HepG2 (cell line): ENCODE data around the gene KCNE4. TPM values are rescaled to one million over a fixed set of nuclear protein-coding genes. Genes with fewer than 3 reads are reported as not detected.

Experiments
- ATAC-seq: fragments of 200-7000 bp; cut with Tn5 transposase; 3 replicates; pipeline ENCODE4 v1.9.1; 2020; ENCODE audit warnings: mild to moderate bottlenecking, moderate library complexity
- BruUV-seq: library from RNA; stranded (reverse); fragments of 400-500 nt; replicated peaks from 2 replicates; lab custom pipeline; 2021; lab: Mats Ljungman, UMichigan
- CTCF ChIA-PET: fragments of 300-600 bp; formaldehyde crosslinking; extraction: SDS; loops from one replicate; lab custom pipeline; 2021; ENCODE audit warnings: low total read pairs, inconsistent platforms, low intra/inter-chr PET ratio; lab: Yijun Ruan, JAX
- POLR2A ChIA-PET: fragments of 350-600 bp; sonication (Branson Sonifier 250); formaldehyde crosslinking; loops from one replicate; lab custom pipeline; 2020; ENCODE audit warnings: antibody characterized with exemption, inconsistent platforms; lab: Yijun Ruan, JAX
- DNase-seq: peaks from one replicate; pipeline ENCODE4 v3.0.0-alpha.2; 2015; ENCODE audit warnings: low spot score
- FAIRE-seq: peaks from 3 replicates; lab custom pipeline; 2011; peaks lifted over from hg19 to GRCh38; lab: Jason Lieb, UNC
- H2AFZ ChIP-seq: one replicate; pipeline ENCODE4 v1.6.1; 2011; ENCODE audit warnings: low read length, inconsistent platforms
- H3K27ac ChIP-seq: fragments of 300-600 bp; 3 replicates; pipeline ENCODE4 v1.8.0; 2011; ENCODE audit warnings: mixed run types, mild to moderate bottlenecking, mixed read lengths, low read length, inconsistent platforms; ENCODE audit not compliant: insufficient read depth; ENCODE audit errors: extremely low read length
- H3K27me3 ChIP-seq, 2 experiments: fragments of 200-600 bp in 1 of 2; 2 replicates in 1 of 2; 3 replicates in 1 of 2; pipeline versions ENCODE4 v1.6.0 to v1.8.0; 2011; ENCODE audit warnings: low read length in 2 of 2, mild to moderate bottlenecking in 2 of 2, moderate library complexity in 2 of 2, inconsistent platforms in 1 of 2; ENCODE audit not compliant: insufficient read depth in 2 of 2, control insufficient read depth in 1 of 2
- H3K36me3 ChIP-seq, 2 experiments: fragments of 200-600 bp in 1 of 2; replicated peaks in 1 of 2; 2 replicates in 1 of 2; 3 replicates in 1 of 2; pipeline versions ENCODE4 v1.5.1 to v1.8.0; 2011; ENCODE audit warnings: low read length in 2 of 2, inconsistent platforms in 1 of 2; ENCODE audit not compliant: insufficient read depth in 2 of 2, control insufficient read depth in 1 of 2
- H3K4me1 ChIP-seq: 2 replicates; pipeline ENCODE4 v1.5.1; 2012; ENCODE audit warnings: low read length, inconsistent platforms; ENCODE audit not compliant: insufficient read depth
- H3K4me2 ChIP-seq: 2 replicates; pipeline ENCODE4 v1.6.0; 2011; ENCODE audit warnings: low read depth, low read length, inconsistent platforms
- H3K4me3 ChIP-seq, 3 experiments: fragments of 200-600 bp in 1 of 3; sonication (generic), shearing (Covaris generic) in 1 of 3; replicated peaks in 1 of 3; 2 replicates each; pipeline ENCODE4 v1.5.1; 2011 to 2016; ENCODE audit warnings: low read length in 3 of 3, inconsistent platforms in 2 of 3, low read depth in 2 of 3, mild to moderate bottlenecking in 2 of 3, control low read depth in 1 of 3, mixed read lengths in 1 of 3; ENCODE audit not compliant: insufficient read depth in 1 of 3
- H3K79me2 ChIP-seq: one replicate; pipeline ENCODE4 v1.6.1; 2011; ENCODE audit warnings: low read length, inconsistent platforms; ENCODE audit not compliant: insufficient read depth
- H3K9ac ChIP-seq: 2 replicates; pipeline ENCODE4 v1.6.0; 2011; ENCODE audit warnings: mild to moderate bottlenecking, low read depth, low read length, inconsistent platforms; ENCODE audit not compliant: insufficient read depth
- H3K9me3 ChIP-seq: 2 replicates; pipeline ENCODE4 v1.5.1; 2012; ENCODE audit warnings: mild to moderate bottlenecking, low read length
- H4K20me1 ChIP-seq: 2 replicates; pipeline ENCODE4 v1.6.0; 2011; ENCODE audit warnings: inconsistent platforms, mild to moderate bottlenecking, low read length, moderate library complexity; ENCODE audit not compliant: insufficient read depth
- EED ChIP-seq: sonication (generic); formaldehyde crosslinking; IDR thresholded peaks from 2 replicates; pipeline ENCODE4 v1.5.0; 2020; ENCODE audit warnings: mild to moderate bottlenecking, missing genetic modification reagents
- FOXA1 ChIP-seq, 2 experiments: fragments of 450-650 bp in 1 of 2; sonication (generic) in 1 of 2; formaldehyde crosslinking in 1 of 2; IDR thresholded peaks; 2 replicates each; pipeline versions ENCODE4 v1.4.0 to v1.6.1; 2016 to 2020; ENCODE audit warnings: missing genetic modification reagents in 1 of 2
- NFIB ChIP-seq: sonication (generic); formaldehyde crosslinking; IDR thresholded peaks from 2 replicates; pipeline ENCODE4 v1.9.0; 2021; ENCODE audit warnings: missing genetic modification reagents, mild to moderate bottlenecking, borderline replicate concordance
- ZNF101 ChIP-seq: sonication (generic); formaldehyde crosslinking; IDR thresholded peaks from 2 replicates; pipeline ENCODE4 v1.4.0; 2020; ENCODE audit warnings: mild to moderate bottlenecking, low read depth, missing genetic modification reagents, borderline replicate concordance
- ZNF431 ChIP-seq: sonication (generic); formaldehyde crosslinking; IDR thresholded peaks from 2 replicates; pipeline ENCODE4 v1.9.0; 2022; ENCODE audit warnings: missing genetic modification reagents, low read depth, mild to moderate bottlenecking, borderline replicate concordance
- ZNF549 ChIP-seq: sonication (generic); formaldehyde crosslinking; IDR thresholded peaks from 2 replicates; pipeline ENCODE4 v1.5.0; 2020; ENCODE audit warnings: missing genetic modification reagents
- ZNF768 ChIP-seq: sonication (generic); formaldehyde crosslinking; IDR thresholded peaks from 2 replicates; pipeline ENCODE4 v1.4.0; 2020; ENCODE audit warnings: missing genetic modification reagents
- WGBS: methylation state at CpG from one replicate; pipeline ENCODE4 v1.1.6; 2017; ENCODE audit warnings: low lambda C conversion rate; 5-methylcytosine and 5-hydroxymethylcytosine counted together
- in situ Hi-C: cut with HindIII; loops from 2 replicates; pipeline ENCODE4 v1.10.0; 2017; ENCODE audit warnings: low pct_unique_long_range_greater_than_20kb; ENCODE audit not compliant: extremely low pct_ligation_motif_present
- intact Hi-C: fragments of 100-400 bp; cut with micrococcal nuclease; formaldehyde crosslinking; loops from one replicate; pipeline ENCODE4 v1.10.0; 2022; ENCODE audit not compliant: unreplicated experiment
- polyA plus RNA-seq, 8 experiments: library from polyadenylated mRNA; depleted of rRNA in 3 of 8; stranded (reverse) in 7 of 8; unstranded in 1 of 8; fragments of >200 nt; fragmentation: Illumina TruSeq in 4 of 8; extraction: Trizol in 4 of 8; gene quantifications; 2 replicates each; pipeline versions ENCODE4 v1.2.1 to v1.2.3, GENCODE V29; 2011 to 2016; ENCODE audit warnings: low read depth in 4 of 8, missing spikeins in 1 of 8, mixed read lengths in 1 of 8; ENCODE audit not compliant: insufficient read depth in 1 of 8
- total RNA-seq, 5 experiments: library from RNA; depleted of rRNA; stranded (reverse); fragments of >200 nt; fragmentation: Illumina TruSeq; extraction: Trizol; gene quantifications; 2 replicates each; pipeline ENCODE4 v1.2.3, GENCODE V29; 2016; ENCODE audit warnings: low read depth in 1 of 5
- TF ChIP-seq, protein P1 (sequence below): sonication (generic); formaldehyde crosslinking; IDR thresholded peaks from 2 replicates; pipeline ENCODE4 v1.4.0; 2020; ENCODE audit warnings: missing genetic modification reagents
- TF ChIP-seq, protein P2 (sequence below): sonication (generic); formaldehyde crosslinking; IDR thresholded peaks from 2 replicates; pipeline ENCODE4 v1.4.0; 2020; ENCODE audit warnings: mild to moderate bottlenecking, missing genetic modification reagents
- TF ChIP-seq, protein P3 (sequence below): sonication (generic); formaldehyde crosslinking; conservative IDR thresholded peaks from 2 replicates; pipeline ENCODE4 v1.8.0; 2022; ENCODE audit warnings: low read depth, missing genetic modification reagents
- TF ChIP-seq, protein P4 (sequence below): sonication (generic); formaldehyde crosslinking; conservative IDR thresholded peaks from 2 replicates; pipeline ENCODE4 v1.5.0; 2020; ENCODE audit warnings: missing genetic modification reagents

KCNE4 gene
- total and polyA plus RNA-seq, 2 of the 13 experiments (the other 11 are each of a cell fraction or from before 2014, with no cell fraction given) = not detected

DNA sequence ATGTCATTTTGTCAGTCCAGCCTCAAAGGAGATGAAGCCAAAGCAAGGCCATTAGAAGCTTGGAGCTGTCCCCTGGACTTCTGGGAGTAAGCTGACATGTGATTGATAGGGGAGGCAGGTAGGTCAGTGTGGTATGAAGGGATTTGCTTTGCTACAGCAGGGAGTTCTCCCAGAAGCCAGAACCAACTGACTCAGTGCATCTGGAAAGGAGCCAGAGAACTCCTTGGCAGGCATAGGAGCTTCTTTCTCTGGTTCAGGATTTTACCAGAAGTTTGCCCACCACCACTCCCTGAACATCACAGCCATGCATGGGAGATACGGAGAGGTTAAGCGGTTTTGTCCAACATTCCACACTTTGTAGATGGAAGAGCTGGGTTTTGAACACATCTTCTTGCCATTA, 24.5 kb upstream of the KCNE4 start:
- DNase-seq (no peak), ATAC-seq (no peak), FAIRE-seq (no peak)
- Histone ChIP-seq H3K36me3 (no peaks in the 10 kb centered on the region), H3K4me2 (no peak overlapping the region), H3K79me2 (no peaks in the 10 kb centered on the region), H3K4me1 (peaks cover 8% of the 10 kb centered on the region; the same call in 1 of the 2 replicates), H3K9me3 (no peaks in the 10 kb centered on the region), H4K20me1 (no peaks in the 10 kb centered on the region), H3K27me3 (no peaks in the 10 kb centered on the region), H3K9ac (no peak overlapping the region), H3K27ac (no peak overlapping the region), H2AFZ (no peak overlapping the region), H3K4me3 (no peak overlapping the region)
- POLR2A ChIA-PET = no interaction called here
- WGBS = 67% methylated on average over 2 of the region's 2 CpGs
- in situ Hi-C loops = no loop called here
- intact Hi-C loops = no loop called here
- BruUV-seq = no TSS peak
- CTCF ChIA-PET = no interaction called here
- TF ChIP-seq, protein P1, sequence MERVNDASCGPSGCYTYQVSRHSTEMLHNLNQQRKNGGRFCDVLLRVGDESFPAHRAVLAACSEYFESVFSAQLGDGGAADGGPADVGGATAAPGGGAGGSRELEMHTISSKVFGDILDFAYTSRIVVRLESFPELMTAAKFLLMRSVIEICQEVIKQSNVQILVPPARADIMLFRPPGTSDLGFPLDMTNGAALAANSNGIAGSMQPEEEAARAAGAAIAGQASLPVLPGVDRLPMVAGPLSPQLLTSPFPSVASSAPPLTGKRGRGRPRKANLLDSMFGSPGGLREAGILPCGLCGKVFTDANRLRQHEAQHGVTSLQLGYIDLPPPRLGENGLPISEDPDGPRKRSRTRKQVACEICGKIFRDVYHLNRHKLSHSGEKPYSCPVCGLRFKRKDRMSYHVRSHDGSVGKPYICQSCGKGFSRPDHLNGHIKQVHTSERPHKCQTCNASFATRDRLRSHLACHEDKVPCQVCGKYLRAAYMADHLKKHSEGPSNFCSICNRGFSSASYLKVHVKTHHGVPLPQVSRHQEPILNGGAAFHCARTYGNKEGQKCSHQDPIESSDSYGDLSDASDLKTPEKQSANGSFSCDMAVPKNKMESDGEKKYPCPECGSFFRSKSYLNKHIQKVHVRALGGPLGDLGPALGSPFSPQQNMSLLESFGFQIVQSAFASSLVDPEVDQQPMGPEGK (CRISPR knock-in tag) = no peak
- TF ChIP-seq ZNF768 (CRISPR knock-in tag) (no peak), NFIB (CRISPR knock-in tag) (no peak), ZNF549 (no peak), EED (CRISPR knock-in tag) (no peak), ZNF431 (CRISPR knock-in tag) (no peak), ZNF101 (CRISPR knock-in tag) (no peak), FOXA1 (IDR thresholded peaks at IDR 0.05) (no peak), FOXA1 (CRISPR knock-in tag; IDR thresholded peaks at IDR 0.05) (no peak)
- TF ChIP-seq, protein P2, sequence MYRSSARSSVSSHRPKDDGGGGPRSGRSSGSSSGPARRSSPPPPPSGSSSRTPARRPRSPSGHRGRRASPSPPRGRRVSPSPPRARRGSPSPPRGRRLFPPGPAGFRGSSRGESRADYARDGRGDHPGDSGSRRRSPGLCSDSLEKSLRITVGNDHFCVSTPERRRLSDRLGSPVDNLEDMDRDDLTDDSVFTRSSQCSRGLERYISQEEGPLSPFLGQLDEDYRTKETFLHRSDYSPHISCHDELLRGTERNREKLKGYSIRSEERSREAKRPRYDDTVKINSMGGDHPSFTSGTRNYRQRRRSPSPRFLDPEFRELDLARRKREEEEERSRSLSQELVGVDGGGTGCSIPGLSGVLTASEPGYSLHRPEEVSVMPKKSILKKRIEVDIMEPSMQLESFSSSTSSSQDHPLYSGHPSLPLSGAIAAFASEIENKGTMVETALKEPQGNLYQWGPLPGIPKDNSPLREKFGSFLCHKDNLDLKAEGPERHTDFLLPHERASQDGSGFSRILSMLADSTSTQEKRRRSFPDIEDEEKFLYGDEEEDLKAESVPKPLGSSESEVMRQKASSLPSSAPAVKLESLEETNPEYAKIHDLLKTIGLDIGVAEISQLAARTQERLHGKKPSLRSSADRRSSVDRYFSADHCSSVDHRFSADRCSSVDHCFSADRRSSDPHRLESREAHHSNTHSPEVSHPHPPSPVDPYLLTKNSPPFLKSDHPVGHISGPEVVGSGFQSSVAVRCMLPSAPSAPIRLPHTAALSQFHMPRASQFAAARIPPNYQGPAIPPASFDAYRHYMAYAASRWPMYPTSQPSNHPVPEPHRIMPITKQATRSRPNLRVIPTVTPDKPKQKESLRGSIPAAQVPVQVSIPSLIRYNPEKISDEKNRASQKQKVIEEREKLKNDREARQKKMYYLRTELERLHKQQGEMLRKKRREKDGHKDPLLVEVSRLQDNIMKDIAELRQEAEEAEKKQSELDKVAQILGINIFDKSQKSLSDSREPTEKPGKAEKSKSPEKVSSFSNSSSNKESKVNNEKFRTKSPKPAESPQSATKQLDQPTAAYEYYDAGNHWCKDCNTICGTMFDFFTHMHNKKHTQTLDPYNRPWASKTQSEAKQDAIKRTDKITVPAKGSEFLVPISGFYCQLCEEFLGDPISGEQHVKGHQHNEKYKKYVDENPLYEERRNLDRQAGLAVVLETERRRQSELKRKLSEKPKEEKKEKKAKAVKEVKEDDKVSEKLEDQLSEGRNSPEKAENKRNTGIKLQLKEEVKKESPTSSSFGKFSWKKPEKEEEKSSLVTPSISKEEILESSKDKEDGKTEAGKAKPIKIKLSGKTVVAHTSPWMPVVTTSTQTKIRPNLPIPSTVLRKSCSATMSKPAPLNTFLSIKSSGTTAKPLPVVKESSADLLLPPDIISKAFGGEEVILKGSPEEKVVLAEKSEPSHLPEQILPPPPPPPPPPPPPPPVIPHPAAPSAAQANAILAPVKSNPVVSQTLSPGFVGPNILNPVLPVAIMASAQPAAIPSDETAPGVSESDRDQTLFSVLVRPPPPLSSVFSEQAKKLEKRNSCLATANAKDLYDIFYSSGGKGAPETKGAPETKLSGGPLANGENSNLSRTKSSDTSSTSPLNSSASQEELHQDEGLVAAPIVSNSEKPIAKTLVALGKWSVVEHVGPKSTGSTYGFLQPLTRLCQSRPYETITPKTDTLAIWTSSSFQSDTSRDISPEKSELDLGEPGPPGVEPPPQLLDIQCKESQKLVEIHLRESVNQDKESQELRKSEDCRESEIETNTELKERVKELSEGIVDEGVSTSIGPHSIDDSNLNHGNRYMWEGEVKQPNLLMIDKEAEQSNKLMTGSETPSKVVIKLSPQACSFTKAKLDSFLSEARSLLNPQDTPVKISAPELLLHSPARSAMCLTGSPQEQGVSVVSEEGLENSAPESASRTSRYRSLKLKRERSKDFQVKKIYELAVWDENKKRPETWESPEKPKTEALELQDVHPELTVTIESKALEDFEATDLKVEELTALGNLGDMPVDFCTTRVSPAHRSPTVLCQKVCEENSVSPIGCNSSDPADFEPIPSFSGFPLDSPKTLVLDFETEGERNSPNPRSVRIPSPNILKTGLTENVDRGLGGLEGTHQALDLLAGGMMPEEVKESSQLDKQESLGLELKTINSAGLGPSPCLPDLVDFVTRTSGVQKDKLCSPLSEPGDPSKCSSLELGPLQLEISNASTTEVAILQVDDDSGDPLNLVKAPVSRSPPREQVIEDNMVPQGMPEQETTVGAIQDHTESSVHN (CRISPR knock-in tag) = no peak
- TF ChIP-seq, protein P3, sequence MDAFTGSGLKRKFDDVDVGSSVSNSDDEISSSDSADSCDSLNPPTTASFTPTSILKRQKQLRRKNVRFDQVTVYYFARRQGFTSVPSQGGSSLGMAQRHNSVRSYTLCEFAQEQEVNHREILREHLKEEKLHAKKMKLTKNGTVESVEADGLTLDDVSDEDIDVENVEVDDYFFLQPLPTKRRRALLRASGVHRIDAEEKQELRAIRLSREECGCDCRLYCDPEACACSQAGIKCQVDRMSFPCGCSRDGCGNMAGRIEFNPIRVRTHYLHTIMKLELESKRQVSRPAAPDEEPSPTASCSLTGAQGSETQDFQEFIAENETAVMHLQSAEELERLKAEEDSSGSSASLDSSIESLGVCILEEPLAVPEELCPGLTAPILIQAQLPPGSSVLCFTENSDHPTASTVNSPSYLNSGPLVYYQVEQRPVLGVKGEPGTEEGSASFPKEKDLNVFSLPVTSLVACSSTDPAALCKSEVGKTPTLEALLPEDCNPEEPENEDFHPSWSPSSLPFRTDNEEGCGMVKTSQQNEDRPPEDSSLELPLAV = no peak
- TF ChIP-seq, protein P4, sequence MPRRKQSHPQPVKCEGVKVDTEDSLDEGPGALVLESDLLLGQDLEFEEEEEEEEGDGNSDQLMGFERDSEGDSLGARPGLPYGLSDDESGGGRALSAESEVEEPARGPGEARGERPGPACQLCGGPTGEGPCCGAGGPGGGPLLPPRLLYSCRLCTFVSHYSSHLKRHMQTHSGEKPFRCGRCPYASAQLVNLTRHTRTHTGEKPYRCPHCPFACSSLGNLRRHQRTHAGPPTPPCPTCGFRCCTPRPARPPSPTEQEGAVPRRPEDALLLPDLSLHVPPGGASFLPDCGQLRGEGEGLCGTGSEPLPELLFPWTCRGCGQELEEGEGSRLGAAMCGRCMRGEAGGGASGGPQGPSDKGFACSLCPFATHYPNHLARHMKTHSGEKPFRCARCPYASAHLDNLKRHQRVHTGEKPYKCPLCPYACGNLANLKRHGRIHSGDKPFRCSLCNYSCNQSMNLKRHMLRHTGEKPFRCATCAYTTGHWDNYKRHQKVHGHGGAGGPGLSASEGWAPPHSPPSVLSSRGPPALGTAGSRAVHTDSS (CRISPR knock-in tag) = no peak
